ENCODE measurements around the gene TAF1C. TPM values are rescaled to one million over a fixed set of nuclear protein-coding genes. Genes with fewer than 3 reads are reported as not detected.

TAF1C gene
- total RNA-seq, 1 experiment from 2014 or later = 78.5 TPM

DNA sequence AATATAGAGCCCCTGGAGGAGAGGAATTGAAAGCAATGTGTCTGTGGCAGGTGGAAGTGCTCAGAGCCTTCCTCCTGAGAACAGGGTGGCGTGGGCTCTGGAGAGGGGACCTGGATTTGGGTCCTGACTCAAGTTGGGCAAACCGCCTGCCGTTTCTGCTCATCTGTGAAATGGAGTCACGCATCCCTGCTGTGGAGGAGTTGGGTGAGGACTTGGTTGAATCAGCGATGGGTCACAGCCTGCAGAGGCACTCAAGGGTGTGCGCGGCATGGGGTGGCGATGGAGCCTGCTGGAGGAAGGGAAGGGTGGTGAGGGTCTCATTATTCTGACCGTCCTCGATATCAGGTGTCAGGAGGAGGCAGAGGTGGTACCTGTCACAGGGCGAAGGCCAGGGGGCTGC is 7.2 kb upstream of the TAF1C start:
- Mint-ChIP-seq H3K9me3 (ENCODE audit: low read depth, unreplicated experiment) (no peaks in the 10 kb centered on the region), H3K4me3 (ENCODE audit: low read depth, unreplicated experiment) (no peak overlapping the region), H3K4me1 (ENCODE audit: low read depth, unreplicated experiment) (no peaks in the 10 kb centered on the region), H3K27me3 (ENCODE audit: unreplicated experiment) (peaks cover 43% of the 10 kb centered on the region), H3K36me3 (ENCODE audit: insufficient read depth, unreplicated experiment) (no peaks in the 10 kb centered on the region), H3K27ac (ENCODE audit: unreplicated experiment) (no peak overlapping the region)
- CTCF ChIA-PET = no interaction called here
- intact Hi-C loops (cut with micrococcal nuclease; ENCODE audit: unreplicated experiment) = no loop called here
- TF ChIP-seq, protein P1, sequence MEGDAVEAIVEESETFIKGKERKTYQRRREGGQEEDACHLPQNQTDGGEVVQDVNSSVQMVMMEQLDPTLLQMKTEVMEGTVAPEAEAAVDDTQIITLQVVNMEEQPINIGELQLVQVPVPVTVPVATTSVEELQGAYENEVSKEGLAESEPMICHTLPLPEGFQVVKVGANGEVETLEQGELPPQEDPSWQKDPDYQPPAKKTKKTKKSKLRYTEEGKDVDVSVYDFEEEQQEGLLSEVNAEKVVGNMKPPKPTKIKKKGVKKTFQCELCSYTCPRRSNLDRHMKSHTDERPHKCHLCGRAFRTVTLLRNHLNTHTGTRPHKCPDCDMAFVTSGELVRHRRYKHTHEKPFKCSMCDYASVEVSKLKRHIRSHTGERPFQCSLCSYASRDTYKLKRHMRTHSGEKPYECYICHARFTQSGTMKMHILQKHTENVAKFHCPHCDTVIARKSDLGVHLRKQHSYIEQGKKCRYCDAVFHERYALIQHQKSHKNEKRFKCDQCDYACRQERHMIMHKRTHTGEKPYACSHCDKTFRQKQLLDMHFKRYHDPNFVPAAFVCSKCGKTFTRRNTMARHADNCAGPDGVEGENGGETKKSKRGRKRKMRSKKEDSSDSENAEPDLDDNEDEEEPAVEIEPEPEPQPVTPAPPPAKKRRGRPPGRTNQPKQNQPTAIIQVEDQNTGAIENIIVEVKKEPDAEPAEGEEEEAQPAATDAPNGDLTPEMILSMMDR (IDR thresholded peaks at IDR 0.05; ENCODE audit: unreplicated experiment) = no peak
- no peak for DNase-seq
- no TSS peak for BruUV-seq (replicated peaks)

DNA sequence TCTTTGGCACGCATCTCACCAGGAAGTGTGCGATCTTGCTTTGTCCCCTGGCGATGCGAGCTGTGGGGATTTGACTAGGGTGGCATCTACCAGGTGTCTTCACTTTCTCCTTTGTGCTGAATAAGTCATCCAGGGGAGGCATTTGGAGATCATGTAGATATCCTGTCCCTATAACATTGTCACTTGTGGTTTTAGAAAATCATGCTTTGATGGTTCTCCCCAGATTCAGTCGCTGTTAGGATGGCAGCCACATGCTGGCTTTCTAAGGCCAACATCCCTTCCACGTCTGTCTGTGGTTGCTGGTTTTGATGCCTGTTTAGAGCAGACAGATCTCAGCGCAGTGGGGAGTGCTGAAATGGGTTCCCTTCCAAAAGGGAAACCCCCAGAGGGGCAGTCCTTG is 6.6 kb upstream of the TAF1C start:
- no TSS peak for BruUV-seq (replicated peaks)
- CTCF ChIA-PET = no interaction called here
- H3K4me3 Mint-ChIP-seq (ENCODE audit: low read depth, unreplicated experiment) = no peak overlapping the region
- DNase-seq = no peak
- H3K9me3 Mint-ChIP-seq (ENCODE audit: low read depth, unreplicated experiment) = no peaks in the 10 kb centered on the region
- intact Hi-C loops (cut with micrococcal nuclease; ENCODE audit: unreplicated experiment) = no loop called here
- H3K27ac Mint-ChIP-seq (ENCODE audit: unreplicated experiment) = no peak overlapping the region
- no peaks in the 10 kb centered on the region for H3K36me3 Mint-ChIP-seq (ENCODE audit: insufficient read depth, unreplicated experiment)
- H3K4me1 Mint-ChIP-seq (ENCODE audit: low read depth, unreplicated experiment) = no peaks in the 10 kb centered on the region
- TF ChIP-seq, protein P1 (IDR thresholded peaks at IDR 0.05; ENCODE audit: unreplicated experiment) = no peak
- peaks cover 38% of the 10 kb centered on the region for H3K27me3 Mint-ChIP-seq (ENCODE audit: unreplicated experiment)

DNA sequence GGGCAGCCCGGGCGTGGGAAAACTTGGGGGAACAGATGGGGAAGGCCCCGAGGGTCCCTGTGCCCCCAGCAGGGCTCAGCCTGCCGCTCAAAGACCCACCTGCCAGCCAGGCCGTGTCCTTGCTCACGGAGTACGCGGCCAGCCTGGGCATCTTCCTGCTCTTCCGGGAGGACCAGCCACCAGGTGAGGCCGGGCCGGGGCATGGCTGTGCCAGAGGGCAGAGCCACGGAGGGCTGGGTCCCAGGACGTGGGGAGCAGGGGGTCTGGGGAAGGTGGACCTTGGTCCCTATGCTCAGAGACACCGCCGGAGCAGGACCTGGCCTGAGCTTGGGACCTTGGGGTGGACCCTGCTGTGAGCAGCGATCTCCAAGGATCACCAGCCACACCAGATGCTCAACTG is 4.6 kb upstream of the TAF1C start:
- Mint-ChIP-seq H3K27me3 (ENCODE audit: unreplicated experiment) (peaks cover 31% of the 10 kb centered on the region), H3K27ac (ENCODE audit: unreplicated experiment) (no peak overlapping the region), H3K9me3 (ENCODE audit: low read depth, unreplicated experiment) (no peaks in the 10 kb centered on the region), H3K4me3 (ENCODE audit: low read depth, unreplicated experiment) (no peak overlapping the region), H3K4me1 (ENCODE audit: low read depth, unreplicated experiment) (no peaks in the 10 kb centered on the region), H3K36me3 (ENCODE audit: insufficient read depth, unreplicated experiment) (peaks cover 6% of the 10 kb centered on the region)
- intact Hi-C loops (cut with micrococcal nuclease; ENCODE audit: unreplicated experiment) = no loop called here
- CTCF ChIA-PET = no interaction called here
- TF ChIP-seq, protein P1 (IDR thresholded peaks at IDR 0.05; ENCODE audit: unreplicated experiment) = no peak
- no TSS peak for BruUV-seq (replicated peaks)
- DNase-seq = no peak

DNA sequence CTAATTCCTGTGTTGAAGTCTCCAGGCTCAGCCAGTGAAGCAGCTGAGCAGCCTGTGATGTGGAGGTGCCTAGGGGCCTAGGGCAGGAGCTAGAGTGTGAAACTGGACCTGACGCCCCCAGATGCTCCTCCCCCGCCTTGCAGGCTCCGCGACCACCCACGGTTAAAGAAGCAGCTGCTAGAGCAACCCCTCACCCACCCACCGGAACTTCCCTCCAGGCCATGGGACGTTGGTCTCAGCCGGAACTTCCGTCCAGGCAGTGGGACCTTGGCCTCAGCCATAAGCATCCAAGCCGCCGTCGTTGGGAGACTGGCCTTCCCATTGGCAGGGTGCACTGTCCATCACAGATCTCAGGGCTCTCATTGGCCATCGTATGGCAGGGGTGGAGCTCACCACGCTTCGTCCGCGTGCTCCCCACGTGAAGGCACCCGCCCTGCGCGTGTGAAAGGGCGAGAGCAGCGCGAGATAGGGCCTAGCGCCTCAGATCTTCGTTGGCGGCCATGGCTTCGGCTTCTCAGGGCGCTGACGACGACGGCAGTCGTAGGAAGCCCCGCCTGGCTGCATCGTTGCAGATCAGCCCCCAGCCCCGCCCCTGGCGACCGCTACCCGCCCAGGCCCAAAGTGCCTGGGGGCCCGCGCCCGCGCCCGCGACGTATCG is 4.0 kb upstream of the TAF1C start, which contains the start of gene ADAD2:
ADAD2 (plus strand) TSS at position 427 of the 658 bp plus-strand sequence; CDS start at position 501, 74 bp downstream.
- TF ChIP-seq, protein P1 (IDR thresholded peaks at IDR 0.05; ENCODE audit: unreplicated experiment) = no peak
- CTCF ChIA-PET = no interaction called here
- no peak within 1 kb of the TSS for H3K4me3 Mint-ChIP-seq (ENCODE audit: low read depth, unreplicated experiment)

More for the DNA sequence above, 4.0 kb upstream of the TAF1C start, which contains the start of gene ADAD2:
- H3K4me1 Mint-ChIP-seq (ENCODE audit: low read depth, unreplicated experiment) = no peaks in the 10 kb centered on the region
- DNase-seq = no peak
- peaks cover 13% of the 10 kb centered on the region for H3K36me3 Mint-ChIP-seq (ENCODE audit: insufficient read depth, unreplicated experiment)
- no peaks in the 10 kb centered on the region for H3K9me3 Mint-ChIP-seq (ENCODE audit: low read depth, unreplicated experiment)
- no TSS peak for BruUV-seq (replicated peaks)
- H3K27ac Mint-ChIP-seq (ENCODE audit: unreplicated experiment) = no peak within 1 kb of the TSS
- H3K27me3 Mint-ChIP-seq (ENCODE audit: unreplicated experiment) = peaks cover 25% of the 10 kb centered on the region
- intact Hi-C loops (cut with micrococcal nuclease; ENCODE audit: unreplicated experiment) = no loop called here
